Panc1 (cell line): ENCODE data around the gene PTPRCAP. TPM values are rescaled to one million over a fixed set of nuclear protein-coding genes. Genes with fewer than 3 reads are reported as not detected.

Source experiments
- ATAC-seq: fragments of 200-7000 bp; cut with Tn5 transposase; 2 replicates; pipeline ENCODE4 v1.9.1; 2020; ENCODE audit warnings: mild to moderate bottlenecking, moderate library complexity
- BruUV-seq: library from RNA; stranded (reverse); fragments of 400-500 nt; replicated peaks from 2 replicates; lab custom pipeline; 2021; lab: Mats Ljungman, UMichigan
- CTCF ChIA-PET: fragments of 300-600 bp; sonication (Branson Sonifier 250); formaldehyde crosslinking; loops from one replicate; lab custom pipeline; 2022; ENCODE audit warnings: antibody characterized with exemption; lab: Charles Lee
- POLR2A ChIA-PET: fragments of 300-600 bp; sonication (Branson Sonifier 250); formaldehyde crosslinking; loops from one replicate; lab custom pipeline; 2022; ENCODE audit warnings: antibody characterized with exemption; lab: Charles Lee
- DNase-seq: peaks from one replicate; pipeline ENCODE4 v3.0.0-alpha.2; 2010; ENCODE audit warnings: low read depth, low spot score
- H3K27ac ChIP-seq: 2 replicates; pipeline ENCODE4 v1.5.1; 2011; ENCODE audit warnings: mild to moderate bottlenecking, low read length, inconsistent platforms
- H3K27me3 ChIP-seq: fragments of 200-500 bp; sonication (Bioruptor generic); 2 replicates; pipeline ENCODE4 v1.6.0; 2014; ENCODE audit warnings: low read length, inconsistent platforms; ENCODE audit not compliant: control insufficient read depth, insufficient read depth
- H3K36me3 ChIP-seq: fragments of 200-500 bp; sonication (Bioruptor generic); 2 replicates; pipeline ENCODE4 v1.5.1; 2014; ENCODE audit warnings: inconsistent platforms, mild to moderate bottlenecking, low read length, moderate library complexity; ENCODE audit not compliant: control insufficient read depth, insufficient read depth
- H3K4me1 ChIP-seq: 2 replicates; pipeline ENCODE4 v1.5.1; 2011; ENCODE audit warnings: inconsistent platforms, mild to moderate bottlenecking, low read length, moderate library complexity; ENCODE audit not compliant: control insufficient read depth, insufficient read depth
- H3K4me3 ChIP-seq, 2 experiments: 2 replicates each; pipeline ENCODE4 v1.5.1; 2011 to 2012; ENCODE audit warnings: low read depth in 2 of 2, low read length in 2 of 2, mild to moderate bottlenecking in 2 of 2, inconsistent platforms in 1 of 2, moderate library complexity in 1 of 2
- H3K9me3 ChIP-seq: fragments of 200-500 bp; sonication (Bioruptor generic); 2 replicates; pipeline ENCODE4 v1.5.1; 2014; ENCODE audit warnings: low read depth, mild to moderate bottlenecking, inconsistent platforms, low read length, moderate library complexity; ENCODE audit not compliant: control insufficient read depth, insufficient read depth
- CTCF ChIP-seq: fragments of 450-650 bp; IDR thresholded peaks from 2 replicates; pipeline ENCODE4 v1.5.1; 2017; ENCODE audit warnings: mild to moderate bottlenecking
- POLR2AphosphoS5 ChIP-seq: IDR thresholded peaks from 2 replicates; pipeline ENCODE4 v1.6.1; 2012; ENCODE audit warnings: mild to moderate bottlenecking, low read depth, low read length, moderate library complexity
- REST ChIP-seq, 2 experiments: IDR thresholded peaks; 2 replicates each; pipeline ENCODE4 v1.6.1; 2011 to 2012; ENCODE audit warnings: low read depth in 2 of 2, control low read depth in 1 of 2, low read length in 1 of 2, mild to moderate bottlenecking in 1 of 2, moderate library complexity in 1 of 2; ENCODE audit not compliant: insufficient read depth in 1 of 2
- SIN3A ChIP-seq: IDR thresholded peaks from 2 replicates; pipeline ENCODE4 v1.6.1; 2012; ENCODE audit warnings: low read depth, mild to moderate bottlenecking, low read length, moderate library complexity, borderline replicate concordance; ENCODE audit not compliant: insufficient read depth
- TCF7L2 ChIP-seq: IDR thresholded peaks from 2 replicates; pipeline ENCODE4 v1.6.1; 2011; ENCODE audit warnings: mild to moderate bottlenecking, low read depth, low read length, inconsistent platforms
- in situ Hi-C: cut with HindIII; loops from 2 replicates; pipeline ENCODE4 v1.10.0; 2016; ENCODE audit warnings: low sequenced_read_pairs, low pct_unique_long_range_greater_than_20kb
- intact Hi-C: fragments of 100-400 bp; cut with micrococcal nuclease; formaldehyde crosslinking; loops from one replicate; pipeline ENCODE4 v1.10.0; 2022; ENCODE audit not compliant: unreplicated experiment
- total RNA-seq: library from RNA; stranded (reverse); gene quantifications from one replicate; pipeline ENCODE4 v1.2.1, GENCODE V29; 2021; ENCODE audit not compliant: unreplicated experiment

Gene PTPRCAP
- total RNA-seq, 1 experiment from 2014 or later, result 0.82 TPM

GRCh38 chr11:67423466-67423865 lies 14.0 kb downstream of the PTPRCAP start:
- intact Hi-C loops (no loop called here), in situ Hi-C loops (no loop called here)
- H3K4me1 ChIP-seq, result peaks cover 20% of the 10 kb centered on the region
- POLR2A ChIA-PET, result no interaction called here
- H3K9me3 ChIP-seq, result no peaks in the 10 kb centered on the region
- DNase-seq, result no peak
- CTCF ChIA-PET, result no interaction called here
- no peak overlapping the region for H3K4me3 ChIP-seq
- H3K27ac ChIP-seq, result no peak overlapping the region
- no peak for ATAC-seq
- no peaks in the 10 kb centered on the region; the same call in 1 of the 2 replicates for H3K36me3 ChIP-seq
- BruUV-seq, result no TSS peak
- no peaks in the 10 kb centered on the region for H3K27me3 ChIP-seq
- TF ChIP-seq TCF7L2 (no peak), POLR2AphosphoS5 (no peak), SIN3A (no peak), CTCF (no peak), REST (IDR thresholded peaks at IDR 0.05; ENCODE audit: insufficient read depth in 1 of 2, low read depth in 2 of 2, low read length in 1 of 2) (no peak)

GRCh38 chr11:67422891-67423290 lies 14.6 kb downstream of the PTPRCAP start:
- ATAC-seq, result no peak
- CTCF ChIA-PET, result no interaction called here

More at GRCh38 chr11:67422891-67423290, 14.6 kb downstream of the PTPRCAP start:
- no peaks in the 10 kb centered on the region for H3K9me3 ChIP-seq
- H3K36me3 ChIP-seq, result no peaks in the 10 kb centered on the region
- H3K4me3 ChIP-seq, result no peak overlapping the region
- intact Hi-C loops, result no loop called here
- no peak overlapping the region for H3K27ac ChIP-seq
- POLR2A ChIA-PET, result no interaction called here
- BruUV-seq, result no TSS peak
- H3K27me3 ChIP-seq, result no peaks in the 10 kb centered on the region
- H3K4me1 ChIP-seq, result peaks cover 26% of the 10 kb centered on the region
- TF ChIP-seq TCF7L2 (no peak), CTCF (no peak), SIN3A (no peak), REST (IDR thresholded peaks at IDR 0.05; ENCODE audit: insufficient read depth in 1 of 2, low read depth in 2 of 2, low read length in 1 of 2) (no peak)
- in situ Hi-C loops, result no loop called here
- no peak for DNase-seq
